Stimulated activated CD4-positive, alpha-beta T cell treated with anti-CD3 and anti-CD28 coated beads, TNF-alpha, amount 100 ng/mL, for 1 hour (primary cell): ENCODE data around the gene FBRSL1.
"Not testable (repeated sequence)": the region's sequence is repeated elsewhere in the genome, so short reads cannot be mapped to it uniquely, and the experiment has no call there.

ENCODE experiments used
- DNase-seq, 3 donors: peaks; one replicate each; pipeline ENCODE4 v3.0.0-alpha.2; 2020; ENCODE audit warnings: low read depth in 3 of 3, low spot score in 1 of 3

Gene FBRSL1

DNA sequence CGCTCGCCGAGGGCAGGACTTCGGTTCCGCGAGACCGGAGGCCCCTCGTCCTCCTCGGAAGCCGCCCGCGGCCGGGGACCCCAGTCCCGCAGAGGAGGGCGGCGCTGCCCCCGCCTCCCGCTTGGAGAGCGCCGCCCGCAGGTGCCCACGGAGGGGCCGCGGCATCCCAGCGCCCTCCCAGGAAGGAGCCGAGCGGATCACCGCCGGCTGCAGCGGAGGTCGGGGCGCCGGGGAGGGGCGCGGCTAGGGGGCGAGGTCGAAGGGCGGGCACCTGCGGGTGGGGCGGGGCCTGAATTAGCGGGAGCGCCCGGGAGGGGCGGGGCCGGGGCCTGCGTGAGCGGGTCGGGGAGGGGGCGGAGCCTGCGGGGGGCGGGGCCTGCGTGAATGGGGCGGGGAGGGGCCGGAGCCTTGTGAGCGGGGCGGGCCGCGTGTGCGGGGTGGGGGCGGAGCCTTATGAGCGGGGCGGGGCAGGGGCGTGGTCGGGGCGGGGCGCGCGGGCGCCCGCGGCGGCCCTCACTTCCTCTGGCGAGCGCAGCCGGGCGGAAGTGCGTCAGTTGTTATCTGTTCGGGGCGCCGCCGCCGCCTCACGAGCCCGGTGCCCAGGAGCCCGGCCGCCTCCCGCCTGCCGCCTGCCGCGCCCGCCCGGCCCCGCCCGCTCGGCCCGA lies at the start of gene FBRSL1:
Gene FBRSL1 (plus strand): TSS at position 550 of the 665 bp plus-strand sequence.
- peak; percentile 93 to 94 (median 93) for DNase-seq

DNA sequence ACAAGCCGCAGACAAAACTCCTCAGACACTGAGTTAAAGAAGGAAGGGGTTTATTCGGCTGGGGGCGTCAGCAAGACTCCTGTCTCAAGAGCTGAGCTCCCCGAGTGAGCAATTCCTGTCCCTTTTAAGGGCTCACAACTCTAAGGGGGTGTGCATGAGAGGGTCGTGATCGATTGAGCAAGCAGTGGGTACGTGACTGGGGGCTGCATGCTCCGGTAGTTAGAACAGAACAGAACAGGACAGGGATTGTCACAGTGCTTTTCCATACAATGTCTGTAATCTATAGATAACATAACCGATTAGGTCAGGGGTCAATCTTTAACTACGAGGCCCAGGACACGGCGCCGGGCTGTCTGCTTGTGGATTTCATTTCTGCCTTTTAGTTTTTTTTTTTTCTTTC lies 49.5 kb upstream of the FBRSL1 start:
- not testable (repeated sequence) for DNase-seq

DNA sequence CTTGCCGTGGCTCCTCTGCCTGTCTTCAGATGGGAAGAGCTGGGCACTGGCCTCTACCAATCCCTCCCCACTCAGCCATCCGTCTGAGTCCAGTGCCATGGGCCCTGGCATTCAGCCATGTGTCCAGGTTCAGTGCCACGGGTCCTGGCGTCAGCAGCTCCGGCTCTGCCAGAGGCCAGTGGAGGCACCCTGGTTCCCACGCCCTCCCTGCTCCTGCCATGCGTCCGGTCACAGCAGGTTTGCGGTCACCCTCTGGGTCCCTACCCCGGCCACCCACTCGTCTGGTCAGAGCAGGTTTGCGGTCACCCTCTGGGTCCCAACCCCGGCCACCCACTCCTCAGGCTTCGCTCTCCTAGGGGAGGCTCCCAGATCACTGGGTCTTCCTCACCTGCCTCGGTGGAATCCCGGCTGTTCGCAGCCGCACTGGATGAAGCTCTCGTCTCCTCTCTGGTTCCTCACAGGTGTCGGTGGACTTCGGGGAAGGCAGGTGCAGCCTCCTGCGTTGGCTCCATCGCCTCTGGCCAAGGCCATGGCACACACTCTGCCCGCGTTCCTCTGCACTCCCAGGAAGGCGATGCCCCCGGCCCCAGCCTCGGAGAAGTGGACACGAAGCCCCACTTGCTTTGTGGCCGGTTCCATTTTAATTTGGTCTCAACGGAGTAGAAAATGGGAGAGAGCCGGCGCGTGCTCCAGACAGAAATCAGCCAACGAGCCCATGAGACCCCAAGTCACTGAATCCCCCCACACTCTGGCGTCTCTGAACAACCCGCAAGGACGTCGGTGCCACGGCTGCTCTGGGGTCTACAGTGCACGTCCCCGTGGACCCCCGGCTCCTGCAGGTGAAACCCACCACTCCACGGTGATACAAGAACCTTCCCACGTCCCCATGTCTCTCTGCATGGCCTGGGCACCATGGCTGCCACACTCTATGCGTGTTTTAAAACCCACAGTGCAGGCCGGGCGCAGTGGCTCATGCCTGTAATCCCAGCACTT lies 47.8 kb upstream of the FBRSL1 start:
- DNase-seq, result no peak

DNA sequence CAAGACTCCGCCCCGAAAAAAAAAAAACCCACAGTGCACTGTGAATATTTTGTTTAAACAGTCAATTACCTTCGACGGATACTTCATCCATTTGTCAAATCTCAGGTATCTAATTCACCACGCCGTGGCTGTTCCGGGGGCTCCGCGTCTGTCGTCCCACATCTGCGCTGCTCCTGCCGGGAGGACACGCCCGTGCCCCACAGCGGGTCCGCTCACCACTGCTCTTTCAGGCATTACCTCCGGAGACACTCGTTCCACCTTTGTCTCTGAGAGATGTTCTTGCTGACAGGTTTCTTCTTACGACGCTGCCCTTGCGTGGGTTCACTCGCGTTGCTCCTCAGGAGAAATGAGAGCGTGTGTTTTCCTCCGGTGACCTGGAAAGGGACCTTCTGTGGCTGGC lies 46.9 kb upstream of the FBRSL1 start:
- no peak for DNase-seq

DNA sequence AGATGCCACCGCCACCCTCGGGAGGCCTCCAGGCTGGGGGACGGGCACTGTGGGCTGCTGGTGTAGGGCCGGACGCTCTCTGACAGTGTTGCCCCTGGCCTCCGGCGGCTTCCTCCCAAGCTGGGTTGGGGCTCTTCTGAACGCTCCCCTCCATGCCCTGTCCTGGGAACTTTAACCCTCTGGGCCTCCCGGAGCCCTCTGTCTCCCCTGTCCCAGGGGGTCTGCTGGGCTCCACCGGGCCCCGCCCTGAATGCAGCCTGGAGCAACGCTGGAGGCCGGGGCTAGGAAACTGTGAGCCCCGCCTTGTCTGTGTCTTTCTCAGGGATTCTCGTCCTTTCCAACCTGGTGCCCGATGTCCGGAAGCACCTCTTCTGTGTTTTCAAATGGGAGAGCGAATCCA lies 45.7 kb upstream of the FBRSL1 start:
- DNase-seq, result no peak

DNA sequence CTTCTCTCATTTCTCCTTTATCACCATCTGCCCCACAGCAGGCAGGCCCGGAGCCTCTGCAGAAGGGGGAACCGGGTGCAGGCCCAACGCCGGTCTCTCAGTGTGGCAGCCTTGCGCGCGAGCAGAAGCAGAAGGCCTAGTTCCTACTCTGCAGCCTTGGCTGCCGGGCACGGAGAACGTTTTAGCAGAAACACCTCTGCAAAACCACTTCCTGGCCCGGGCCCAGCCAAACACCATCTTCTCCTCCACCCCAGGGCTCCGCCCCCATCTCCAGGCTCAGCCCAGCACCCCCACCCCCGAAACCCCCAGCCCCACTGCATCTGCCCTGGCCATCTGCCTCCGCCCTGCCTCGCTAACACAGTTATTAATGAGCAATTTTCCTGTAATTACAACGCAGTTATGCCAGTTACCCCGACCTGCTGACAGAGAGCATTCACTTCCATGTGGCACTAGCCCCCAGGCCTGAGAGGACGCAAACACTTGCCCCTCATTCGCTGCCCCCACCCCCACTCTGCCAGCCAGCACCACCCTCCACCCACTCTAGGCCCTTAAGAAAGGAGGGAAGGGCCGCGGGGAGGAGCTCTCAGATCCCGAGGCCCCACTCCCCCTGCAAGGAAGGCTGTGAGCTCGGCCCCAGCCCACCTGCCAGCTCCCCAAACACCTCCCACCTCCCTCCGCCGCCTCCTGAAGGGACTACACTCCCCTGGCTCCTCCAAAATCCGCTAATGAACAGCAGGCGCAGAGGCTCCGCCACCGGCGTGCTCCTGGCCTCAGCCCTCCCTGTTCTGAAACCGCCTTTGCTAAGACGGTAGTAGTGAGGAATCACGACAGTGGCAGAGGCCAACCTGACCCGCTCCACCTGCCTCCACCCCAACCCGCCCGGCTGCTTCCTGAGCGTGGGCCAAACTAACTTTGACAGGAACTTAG lies 44.7 kb upstream of the FBRSL1 start:
- peak; percentile 54 to 58 (median 54) for DNase-seq

DNA sequence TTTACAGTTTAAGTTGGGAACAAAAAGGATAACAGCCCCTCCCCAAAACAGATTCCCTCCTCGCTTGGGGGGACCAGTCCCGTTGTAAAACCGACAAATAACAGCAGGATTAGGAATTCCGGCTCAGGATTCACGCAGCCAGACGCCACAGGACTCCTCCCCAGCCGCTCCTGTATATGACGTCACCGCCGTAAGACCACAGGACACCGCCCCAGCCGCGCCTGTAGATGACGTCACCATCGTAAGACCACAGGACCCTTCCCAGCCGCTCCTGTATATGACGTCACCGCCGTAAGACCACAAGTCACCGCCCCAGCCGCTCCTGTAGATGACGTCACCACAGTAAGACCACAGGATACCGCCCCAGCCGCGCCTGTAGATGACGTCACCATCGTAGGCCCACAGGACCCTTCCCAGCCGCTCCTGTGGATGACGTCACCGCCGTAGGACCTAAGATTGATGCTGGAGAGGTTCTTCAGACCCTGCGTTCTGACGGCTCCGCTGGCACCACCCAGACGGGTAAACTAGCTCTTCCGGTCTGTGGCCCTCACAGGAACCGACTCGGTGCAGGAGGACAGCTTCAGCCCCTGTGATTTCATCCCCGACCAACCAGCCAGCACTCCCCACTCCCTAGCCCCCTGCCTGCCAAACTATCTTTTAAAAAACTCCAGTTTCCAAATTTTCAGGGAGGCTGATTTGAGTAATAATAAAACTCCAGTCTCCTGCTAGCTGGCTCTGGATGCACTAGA lies 43.9 kb upstream of the FBRSL1 start:
- peak in 2 of 3 donors; percentile 24 to 27 for DNase-seq

DNA sequence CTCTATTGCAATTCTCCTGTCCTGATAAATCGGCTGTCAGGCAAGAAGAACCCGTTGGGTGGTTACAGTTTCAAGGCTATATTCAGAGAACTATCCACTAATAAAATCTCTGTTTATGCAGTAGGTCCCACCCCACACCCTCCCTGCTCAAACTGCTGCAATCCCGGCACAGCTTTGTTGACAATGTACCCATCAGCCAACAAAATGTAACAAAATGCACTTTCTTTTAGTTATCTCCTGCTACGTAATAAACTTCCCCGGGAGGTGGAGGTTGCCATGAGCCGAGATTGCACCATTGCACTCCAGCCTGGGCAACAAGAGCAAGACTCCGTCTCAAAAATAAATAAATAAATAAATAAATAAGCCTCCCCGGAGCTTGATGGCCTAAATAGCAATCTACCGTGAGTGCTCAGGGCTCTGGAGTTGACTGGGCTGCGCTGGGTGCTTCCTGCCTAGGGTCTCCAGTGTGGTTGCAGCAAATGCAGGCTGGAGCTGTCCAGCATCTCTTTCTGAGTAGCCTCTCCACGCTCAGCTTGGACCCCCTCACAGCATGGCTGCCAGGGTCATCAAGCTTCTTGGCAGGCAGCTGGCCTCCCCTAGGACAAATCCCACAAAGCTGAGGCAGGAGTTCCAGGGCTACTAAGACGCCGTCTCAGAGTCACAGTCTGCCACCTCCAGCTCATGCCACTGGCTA lies 43.2 kb upstream of the FBRSL1 start:
- no peak for DNase-seq

DNA sequence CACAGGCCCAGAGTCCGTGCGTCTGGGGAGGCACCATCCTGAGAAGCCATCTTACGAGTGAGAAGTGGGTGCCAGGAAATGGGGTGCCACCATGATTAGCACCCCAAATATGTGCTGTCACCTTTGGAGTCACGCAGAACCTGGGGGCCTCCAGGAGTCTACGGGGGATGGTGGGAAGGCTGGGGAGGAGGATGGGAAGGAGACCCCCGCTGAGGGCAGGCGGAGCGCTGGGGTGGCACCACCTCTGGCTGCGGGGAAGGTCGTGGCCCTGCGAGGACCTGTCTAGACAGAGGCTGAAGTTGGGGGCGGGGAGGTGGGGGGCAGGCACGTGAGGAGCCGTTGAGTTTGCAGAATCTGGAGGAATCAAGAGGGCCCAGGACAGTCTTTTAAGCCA lies 42.6 kb upstream of the FBRSL1 start:
- DNase-seq, result no peak

DNA sequence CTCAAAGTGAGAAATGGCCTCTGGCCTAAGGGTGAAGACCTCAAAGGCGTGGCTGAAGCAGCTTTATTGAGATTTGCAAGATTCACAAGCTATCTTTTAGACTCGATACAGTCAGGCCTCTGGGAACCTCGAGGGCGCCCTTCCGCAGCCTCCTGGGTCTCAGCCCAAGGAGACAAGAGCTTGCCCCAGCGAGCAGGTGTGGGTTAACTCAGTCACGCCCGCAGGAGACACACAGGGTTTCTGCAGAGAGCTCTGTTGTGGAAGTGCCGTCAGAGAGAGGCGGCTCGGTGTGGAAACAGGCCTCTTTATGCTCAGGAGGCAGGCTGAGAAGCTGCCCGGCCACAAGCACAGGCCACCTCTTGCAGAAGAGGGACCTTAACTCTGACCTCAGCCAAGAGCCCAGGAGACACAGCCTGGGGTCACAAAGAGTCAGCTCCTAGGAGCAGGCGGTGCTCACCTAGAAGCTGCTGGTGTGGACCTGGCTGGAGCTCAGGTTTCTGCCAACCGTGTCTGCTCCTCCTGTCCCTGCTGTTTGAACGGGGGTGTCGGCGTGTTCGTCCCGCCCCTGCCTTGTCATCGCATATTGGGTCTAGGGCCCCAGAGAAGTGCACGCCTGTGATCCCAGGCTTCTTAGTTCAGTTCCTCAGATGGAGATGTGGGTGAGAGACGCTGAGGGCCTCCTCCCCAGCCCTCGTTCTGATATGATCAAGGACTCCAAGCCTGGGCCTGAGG lies 42.1 kb upstream of the FBRSL1 start:
- DNase-seq, result no peak

DNA sequence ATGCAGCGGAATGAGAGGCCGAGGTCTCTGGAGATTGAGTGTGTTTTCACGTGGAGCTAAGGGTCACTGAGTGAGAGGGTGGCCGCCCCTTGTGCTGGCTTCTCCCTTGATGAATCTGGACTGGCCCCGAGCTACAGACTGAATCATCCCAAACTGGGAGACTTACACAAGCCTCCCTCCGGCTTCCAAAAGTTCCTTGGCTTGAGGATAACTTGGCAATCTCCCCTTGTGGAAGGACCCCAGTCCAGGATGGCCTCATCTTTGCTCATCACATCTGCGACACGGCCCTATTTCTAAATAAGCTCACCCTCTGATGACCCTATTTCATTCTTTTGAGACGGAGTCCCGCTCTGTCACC lies 41.5 kb upstream of the FBRSL1 start:
- no peak for DNase-seq

DNA sequence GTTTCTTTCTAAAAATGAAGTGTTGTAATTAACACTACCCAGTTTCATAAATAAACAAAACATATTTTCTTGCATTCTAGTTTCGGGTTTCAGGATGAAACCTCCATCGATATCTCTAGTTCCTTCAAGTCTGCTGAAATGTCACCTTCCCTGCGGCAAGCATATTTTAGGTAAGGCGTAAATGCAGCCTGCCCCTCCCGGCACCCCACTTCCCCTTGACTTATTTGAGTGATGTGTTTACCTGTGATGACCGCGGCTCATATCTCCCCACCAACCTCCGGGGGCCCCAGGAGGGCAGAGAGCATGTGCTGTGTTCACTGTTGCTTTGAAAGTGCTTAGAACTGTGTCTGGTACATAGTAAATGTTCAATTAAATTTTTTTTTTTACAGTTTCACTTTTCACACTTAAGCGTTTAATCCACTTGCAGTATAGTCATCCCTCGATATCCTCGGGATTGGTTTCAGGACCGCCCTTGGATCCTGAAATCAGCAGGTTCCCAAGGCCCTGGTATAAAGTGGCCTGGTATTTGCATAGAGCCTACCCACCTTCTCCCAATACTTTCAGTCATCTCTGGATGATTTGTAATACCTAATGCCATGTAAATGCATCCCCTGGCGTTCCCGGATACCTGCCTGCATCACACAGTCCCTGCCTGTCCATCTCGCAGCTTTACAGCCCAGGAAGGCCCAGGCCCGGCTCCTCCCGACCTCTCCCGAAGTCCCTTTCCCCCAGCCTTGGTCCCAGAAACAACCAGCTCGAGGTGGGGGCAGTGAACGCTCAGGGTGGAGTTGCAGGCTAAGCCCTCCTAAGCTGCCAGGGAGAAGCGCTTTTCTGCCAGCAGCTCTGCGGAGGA lies 40.2 kb upstream of the FBRSL1 start:
- no peak for DNase-seq

DNA sequence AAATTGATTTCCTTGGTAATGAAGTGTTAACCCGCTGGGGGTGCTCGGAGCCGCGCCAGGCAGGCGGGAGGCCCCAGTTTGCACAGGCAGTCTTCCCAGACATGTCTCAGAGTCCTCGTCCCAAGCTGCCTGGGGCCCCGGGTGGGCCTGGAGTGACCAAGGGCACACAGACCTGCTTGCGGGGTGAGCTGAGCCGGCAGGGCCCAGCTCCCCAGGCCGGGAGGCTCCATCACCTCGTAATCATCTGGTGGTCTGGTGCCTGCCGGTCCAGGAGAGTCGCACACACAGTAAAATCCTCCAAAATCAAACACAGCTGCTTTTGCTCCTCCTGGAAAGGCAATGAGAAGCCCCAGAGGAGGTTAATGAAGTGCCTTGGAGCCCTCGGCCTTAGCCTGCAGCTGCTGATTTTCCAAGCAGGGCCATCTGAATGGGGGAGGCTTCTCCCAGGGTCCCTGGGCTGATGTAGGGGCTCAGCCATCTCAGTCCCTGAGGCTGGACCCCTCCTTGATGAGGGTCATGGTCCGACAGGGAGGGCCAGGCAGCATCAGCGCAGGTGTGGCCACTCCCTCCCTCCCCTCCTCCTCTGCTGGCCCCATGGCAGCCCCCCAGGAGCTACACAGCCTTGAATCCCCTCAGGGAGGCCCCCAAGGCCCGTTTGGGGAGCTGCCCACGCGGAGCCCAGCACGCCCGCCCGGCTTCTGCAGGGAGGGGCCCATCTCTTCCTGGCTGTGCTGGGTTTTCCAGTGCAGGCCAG lies 39.4 kb upstream of the FBRSL1 start:
- DNase-seq, result no peak

DNA sequence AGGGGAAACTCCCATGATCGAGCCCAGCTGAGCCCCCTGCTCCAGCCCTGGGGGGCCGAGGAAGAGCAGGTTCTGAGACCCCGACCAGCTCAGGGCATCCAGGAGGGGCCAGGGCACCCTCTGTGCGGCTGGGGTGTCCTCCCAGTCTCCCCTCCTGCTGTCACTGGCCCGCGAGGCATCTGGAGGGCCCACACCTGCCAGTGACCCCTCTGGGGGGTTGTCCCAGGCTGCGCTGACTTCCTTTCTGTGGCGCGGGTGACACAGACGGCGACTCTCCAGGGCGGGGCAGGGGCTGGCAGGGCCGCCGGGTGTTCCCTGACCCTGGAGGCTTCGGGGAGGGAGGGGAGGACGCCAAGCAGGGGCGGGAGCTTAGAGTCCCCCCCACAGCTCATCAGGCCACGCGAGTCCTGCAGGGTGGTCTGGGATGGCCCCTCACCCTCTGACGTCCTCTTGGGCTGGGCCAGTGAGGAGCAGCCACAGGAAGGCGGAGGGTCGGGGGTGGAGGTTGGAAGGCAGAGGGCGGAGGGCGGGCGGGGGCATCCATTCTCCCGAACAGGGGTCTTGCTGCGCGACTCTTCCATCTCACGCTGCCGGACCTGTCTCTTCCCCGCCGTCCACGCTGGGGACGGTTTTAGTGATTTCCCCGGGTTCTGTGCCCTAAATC lies 38.6 kb upstream of the FBRSL1 start:
- DNase-seq, result no peak

DNA sequence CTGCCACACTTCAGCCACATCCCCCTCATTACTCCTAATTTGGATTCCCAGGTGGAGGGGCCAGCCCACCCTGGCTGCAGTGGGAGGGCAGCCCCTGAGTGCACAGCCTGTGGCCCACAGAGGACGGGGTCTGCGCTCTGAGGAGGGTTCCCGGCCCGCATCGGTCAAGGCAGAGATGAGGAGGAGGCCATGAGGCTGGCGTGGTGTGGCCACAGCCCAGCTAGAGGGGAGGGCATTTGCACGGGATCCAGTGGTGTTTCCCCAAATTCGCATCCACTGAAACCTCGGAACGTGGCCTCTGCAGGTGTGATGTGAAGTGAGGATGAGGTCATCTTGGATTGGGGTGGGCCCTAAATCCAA lies 38.1 kb upstream of the FBRSL1 start:
- no peak for DNase-seq

DNA sequence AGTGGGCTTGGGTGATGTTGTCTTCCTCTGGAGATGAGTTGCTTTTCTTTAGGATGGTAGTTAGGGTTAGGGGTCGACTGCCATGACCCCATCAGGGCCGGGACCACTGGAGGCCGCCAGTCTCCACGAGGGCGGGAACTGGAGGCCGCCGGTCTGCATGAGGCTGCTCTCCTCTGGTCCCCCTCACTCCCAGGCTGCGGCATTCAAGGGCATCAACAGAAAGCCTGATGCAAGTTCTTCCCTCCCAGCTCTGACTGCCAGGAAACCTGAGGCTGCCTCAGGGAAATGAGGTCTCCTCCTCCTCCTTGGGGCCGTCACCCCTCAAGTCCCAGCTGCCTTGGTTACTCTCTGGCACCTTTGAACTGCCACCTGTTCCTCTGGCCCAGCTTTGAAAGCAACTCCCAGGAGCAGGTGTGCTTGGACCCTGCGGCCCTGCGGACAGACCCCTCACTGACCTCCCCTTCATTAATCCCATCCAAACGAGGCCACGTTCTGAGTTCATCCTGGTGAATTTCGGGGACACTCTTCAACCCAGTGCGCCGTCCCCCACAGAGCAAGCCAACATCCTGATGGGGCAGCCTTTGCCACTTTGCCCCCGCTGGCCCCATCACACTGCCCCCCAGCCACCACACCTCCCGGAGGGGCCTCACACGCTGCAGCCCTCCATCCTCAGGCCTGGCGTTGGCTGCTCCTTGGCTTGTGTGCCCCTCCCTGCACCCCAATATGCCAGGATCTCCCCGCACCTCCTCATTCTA lies 37.2 kb upstream of the FBRSL1 start:
- DNase-seq, result no peak
